Endothelial cell of umbilical vein (primary cell): Measurements from ENCODE around the gene DGKI. TPM values are rescaled to one million over a fixed set of nuclear protein-coding genes. Genes with fewer than 3 reads are reported as not detected.

Experiments used
- BruUV-seq: library from RNA; stranded (reverse); fragments of 400-500 nt; replicated peaks from 2 replicates; lab custom pipeline; 2021; lab: Mats Ljungman, UMichigan
- CTCF ChIA-PET: fragments of 300-600, 350-600 bp; sonication (Branson Sonifier 250); formaldehyde crosslinking; loops from one replicate; lab custom pipeline; 2021; ENCODE audit warnings: antibody characterized with exemption, inconsistent platforms; lab: Charles Lee
- POLR2A ChIA-PET: fragments of 300-600, 350-600 bp; sonication (Branson Sonifier 250); formaldehyde crosslinking; loops from one replicate; lab custom pipeline; 2021; ENCODE audit warnings: antibody characterized with exemption, inconsistent platforms; lab: Charles Lee
- DNase-seq: peaks from one replicate; pipeline ENCODE4 v3.0.0-alpha.2; 2011; ENCODE audit warnings: low read depth, low spot score
- FAIRE-seq: peaks from 2 replicates; lab custom pipeline; 2011; peaks lifted over from hg19 to GRCh38; lab: Jason Lieb, UNC
- H2AFZ ChIP-seq: 2 replicates; pipeline ENCODE4 v1.6.0; 2012; ENCODE audit warnings: low read depth, low read length, control low read depth, inconsistent platforms
- H3K27ac ChIP-seq: 2 replicates; pipeline ENCODE4 v1.5.1; 2011; ENCODE audit warnings: low read depth, mild to moderate bottlenecking, control low read depth, low read length, moderate library complexity; ENCODE audit not compliant: insufficient read depth
- H3K27me3 ChIP-seq, 2 experiments: 2 replicates each; pipeline versions ENCODE4 v1.6.0 to v1.6.1; 2011; ENCODE audit warnings: low read length in 2 of 2, mixed read lengths in 1 of 2; ENCODE audit not compliant: control insufficient read depth in 2 of 2, insufficient read depth in 2 of 2
- H3K36me3 ChIP-seq, 2 experiments: 2 replicates in 1 of 2; 3 replicates in 1 of 2; pipeline ENCODE4 v1.5.1; 2011; ENCODE audit warnings: low read length in 2 of 2, mild to moderate bottlenecking in 1 of 2, moderate library complexity in 1 of 2; ENCODE audit not compliant: control insufficient read depth in 2 of 2, insufficient read depth in 2 of 2; ENCODE audit errors: extremely low read depth in 1 of 2
- H3K4me1 ChIP-seq: 3 replicates; pipeline ENCODE4 v1.5.1; 2011; ENCODE audit warnings: mild to moderate bottlenecking, low read length; ENCODE audit not compliant: control insufficient read depth, insufficient read depth; ENCODE audit errors: extremely low read depth
- H3K4me2 ChIP-seq: 2 replicates; pipeline ENCODE4 v1.6.1; 2011; ENCODE audit warnings: low read length, control low read depth, mixed read lengths; ENCODE audit not compliant: insufficient read depth
- H3K4me3 ChIP-seq, 3 experiments: fragments of 200-600 bp in 1 of 3; sonication (generic), shearing (Covaris generic) in 1 of 3; replicated peaks in 1 of 3; 2 replicates each; pipeline ENCODE4 v1.5.1; 2011 to 2016; ENCODE audit warnings: control low read depth in 3 of 3, low read length in 3 of 3, mild to moderate bottlenecking in 2 of 3, inconsistent platforms in 1 of 3, low read depth in 1 of 3, moderate library complexity in 1 of 3; ENCODE audit not compliant: insufficient read depth in 1 of 3
- H3K79me2 ChIP-seq: 2 replicates; pipeline ENCODE4 v1.6.0; 2012; ENCODE audit warnings: low read length, inconsistent platforms; ENCODE audit not compliant: control insufficient read depth, insufficient read depth
- H3K9ac ChIP-seq: replicated peaks from 2 replicates; pipeline ENCODE3; 2011; ENCODE audit warnings: low read length, control low read depth; ENCODE audit not compliant: insufficient read depth; ENCODE audit errors: extremely low read depth
- H3K9me1 ChIP-seq: replicated peaks from 3 replicates; pipeline ENCODE4 v1.6.0; 2011; ENCODE audit warnings: mild to moderate bottlenecking, low read length; ENCODE audit not compliant: control insufficient read depth, insufficient read depth; ENCODE audit errors: extremely low read depth
- H3K9me3 ChIP-seq: replicated peaks from 2 replicates; pipeline ENCODE4 v1.5.1; 2012; ENCODE audit warnings: low read length, inconsistent platforms; ENCODE audit not compliant: control insufficient read depth, insufficient read depth
- H4K20me1 ChIP-seq: replicated peaks from 2 replicates; pipeline ENCODE3; 2011; ENCODE audit warnings: mild to moderate bottlenecking, low read length; ENCODE audit not compliant: control insufficient read depth, insufficient read depth; ENCODE audit errors: extremely low read depth
- EZH2 ChIP-seq: IDR thresholded peaks from 2 replicates; pipeline ENCODE4 v1.6.1; 2012; ENCODE audit warnings: borderline replicate concordance, low read depth, mild to moderate bottlenecking, moderate library complexity, low read length, inconsistent platforms; ENCODE audit not compliant: severe bottlenecking
- FOS ChIP-seq: IDR thresholded peaks from 2 replicates; pipeline ENCODE4 v1.6.1; 2011; ENCODE audit warnings: mild to moderate bottlenecking, low read length, moderate library complexity, borderline replicate concordance; ENCODE audit not compliant: insufficient read depth
- GATA2 ChIP-seq: IDR thresholded peaks from 2 replicates; pipeline ENCODE4 v1.7.0; 2011; ENCODE audit warnings: low read depth, mild to moderate bottlenecking, moderate library complexity, mixed read lengths, low read length; ENCODE audit not compliant: insufficient read length, insufficient read depth
- JUN ChIP-seq: IDR thresholded peaks from 2 replicates; pipeline ENCODE4 v1.6.1; 2011; ENCODE audit warnings: borderline replicate concordance, low read depth; ENCODE audit not compliant: insufficient read length, insufficient read depth
- MAX ChIP-seq: IDR thresholded peaks from 2 replicates; pipeline ENCODE4 v1.6.1; 2011; ENCODE audit not compliant: insufficient read depth, insufficient read length
- MYC ChIP-seq: IDR thresholded peaks from one replicate; pipeline ENCODE4 v1.6.1; 2011; ENCODE audit warnings: mild to moderate bottlenecking, low read depth, low read length
- POLR2A ChIP-seq: IDR thresholded peaks from 2 replicates; pipeline ENCODE4 v1.6.1; 2012; ENCODE audit warnings: low read depth, mild to moderate bottlenecking, control low read depth, low read length
- POLR2AphosphoS5 ChIP-seq: IDR thresholded peaks from 2 replicates; pipeline ENCODE4 v1.6.1; 2012; ENCODE audit warnings: low read depth, mild to moderate bottlenecking, control low read depth, low read length, moderate library complexity; ENCODE audit not compliant: insufficient read depth
- dilution Hi-C: fragments of 300-500 bp; cut with MboI; formaldehyde crosslinking; loops from one replicate; pipeline ENCODE4 v1.15.0; 2019; ENCODE audit warnings: low sequenced_read_pairs; ENCODE audit not compliant: extremely low pct_ligation_motif_present
- intact Hi-C: fragments of 100-400 bp; cut with micrococcal nuclease; formaldehyde crosslinking; loops from one replicate; pipeline ENCODE4 v1.10.0; 2022
- polyA plus RNA-seq, 4 experiments: library from polyadenylated mRNA; depleted of rRNA in 3 of 4; stranded (reverse) in 3 of 4; unstranded in 1 of 4; fragments of >200 nt; gene quantifications; 2 replicates each; pipeline versions ENCODE4 v1.2.1 to v1.2.3, GENCODE V29; 2011 to 2012; ENCODE audit warnings: missing spikeins in 1 of 4
- total RNA-seq: library from RNA; stranded (reverse); gene quantifications from 2 replicates; pipeline ENCODE4 v1.2.3, GENCODE V29; 2021

Gene DGKI
- total and polyA plus RNA-seq, 2 donors (not counting 3 experiments of a cell fraction or from before 2014, with no cell fraction given): 0.11 to 0.51 TPM

GRCh38 chr7:137578541-137578940, 268.2 kb downstream of the DGKI start:
- TF ChIP-seq MAX: no peak
- TF ChIP-seq JUN: no peak
- no peak for TF ChIP-seq EZH2
- no peak for TF ChIP-seq FOS
- no peak for TF ChIP-seq POLR2A
- no peak for TF ChIP-seq POLR2AphosphoS5
- TF ChIP-seq GATA2: no peak
- Histone ChIP-seq H3K4me3 (no peak overlapping the region), H2AFZ (peak overlapping the region; percentile 47), H3K27me3 (no peaks in the 10 kb centered on the region), H3K27ac (peak overlapping the region; percentile 92), H3K9ac (no peak overlapping the region), H3K36me3 (no peaks in the 10 kb centered on the region), H4K20me1 (no peaks in the 10 kb centered on the region), H3K9me3 (no peaks in the 10 kb centered on the region), H3K79me2 (no peaks in the 10 kb centered on the region), H3K4me2 (no peak overlapping the region), H3K4me1 (peaks cover 23% of the 10 kb centered on the region), H3K9me1 (no peaks in the 10 kb centered on the region)
- peak; percentile 17 for DNase-seq
- ChIA-PET POLR2A (interaction anchor here (0.7 kb wide), 1 partner anchor 201 kb away, joined by 3 read pairs; no protein-coding TSS in a partner anchor), CTCF (interaction anchor here (0.6 to 4.0 kb wide), 9 partner anchors 11 to 704 kb away, joined by 3 to 57 read pairs (median 6); no protein-coding TSS in a partner anchor)
- no peak for FAIRE-seq
- intact Hi-C loops (no loop called here), dilution Hi-C loops (no loop called here)
- BruUV-seq: no TSS peak

- Histone ChIP-seq H3K4me3 (no peak overlapping the region), H4K20me1 (no peaks in the 10 kb centered on the region), H3K79me2 (no peaks in the 10 kb centered on the region), H3K9me1 (no peaks in the 10 kb centered on the region), H3K4me2 (no peak overlapping the region), H3K36me3 (no peaks in the 10 kb centered on the region), H2AFZ (no peak overlapping the region), H3K4me1 (peaks cover 23% of the 10 kb centered on the region), H3K27me3 (no peaks in the 10 kb centered on the region), H3K9me3 (no peaks in the 10 kb centered on the region), H3K9ac (no peak overlapping the region), H3K27ac (no peak overlapping the region)
- BruUV-seq: no TSS peak
- intact Hi-C loops (no loop called here), dilution Hi-C loops (no loop called here)
- ChIA-PET CTCF (interaction anchor here (4.0 kb wide), 1 partner anchor 14 kb away, joined by 57 read pairs; no protein-coding TSS in a partner anchor), POLR2A (no interaction called here)
- DNase-seq (no peak), FAIRE-seq (no peak)
- no peak for TF ChIP-seq GATA2
- no peak for TF ChIP-seq EZH2
- TF ChIP-seq MYC: no peak
- TF ChIP-seq JUN: no peak
- no peak for TF ChIP-seq FOS
- TF ChIP-seq POLR2AphosphoS5: no peak
Observed at GRCh38 chr7:137577184-137577583, 269.6 kb downstream of the DGKI start.
